ENCODE data around the gene MAF. TPM values are rescaled to one million over a fixed set of nuclear protein-coding genes. Genes with fewer than 3 reads are reported as not detected.

The MAF gene
- total RNA-seq, 1 donor from 2014 or later = 43.7 TPM

- DNase-seq = no peak
Measured at GRCh38 chr16:79610771-79611170, 10.2 kb upstream of the MAF start.

GRCh38 chr16:79609861-79610260 lies 9.3 kb upstream of the MAF start:
- no peak for DNase-seq

- DNase-seq = no peak
Measured at GRCh38 chr16:79608976-79609375, 8.4 kb upstream of the MAF start.

GRCh38 chr16:79607587-79607986 lies 7.0 kb upstream of the MAF start:
- no peak for DNase-seq

GRCh38 chr16:79605999-79606398 lies 5.5 kb upstream of the MAF start:
- DNase-seq = no peak

- DNase-seq = no peak
Measured at GRCh38 chr16:79603055-79603454, 2.5 kb upstream of the MAF start.

- no peak for DNase-seq
Measured at GRCh38 chr16:79602628-79603014, 2.1 kb upstream of the MAF start.

- DNase-seq = peak; percentile 84
Measured at GRCh38 chr16:79601931-79602627, 1.5 kb upstream of the MAF start.

GRCh38 chr16:79601092-79601930 lies 774 bp upstream of the MAF start:
- DNase-seq = peak; percentile 35

GRCh38 chr16:79599837-79600637 lies 500 bp downstream of the MAF start:
- peak; percentile 51 for DNase-seq

- DNase-seq = peak; percentile 11
Measured at GRCh38 chr16:79599256-79599836, 1.2 kb downstream of the MAF start.

- peak; percentile 20 for DNase-seq
Measured at GRCh38 chr16:79598348-79599181, 2.0 kb downstream of the MAF start.

GRCh38 chr16:79598063-79598347 lies 2.5 kb downstream of the MAF start:
- no peak for DNase-seq

- no peak for DNase-seq
Measured at GRCh38 chr16:79597277-79598062, 3.1 kb downstream of the MAF start.

- no peak for DNase-seq
Measured at GRCh38 chr16:79595931-79596450, 4.5 kb downstream of the MAF start.

GRCh38 chr16:79595231-79595641 lies 5.3 kb downstream of the MAF start:
- DNase-seq = no peak

- DNase-seq = no peak
Measured at GRCh38 chr16:79593754-79594153, 6.8 kb downstream of the MAF start.

- DNase-seq = no peak
Measured at GRCh38 chr16:79593074-79593531, 7.4 kb downstream of the MAF start.

- no peak for DNase-seq
Measured at GRCh38 chr16:79592186-79592585, 8.4 kb downstream of the MAF start.

- no peak for DNase-seq
Measured at GRCh38 chr16:79589601-79590102, 10.9 kb downstream of the MAF start.

GRCh38 chr16:79587897-79588296 lies 12.6 kb downstream of the MAF start:
- DNase-seq = no peak

Measured in dermis blood vessel endothelial cell (primary cell).